ENCODE results near the gene TRIM66. TPM values are rescaled to one million over a fixed set of nuclear protein-coding genes. Genes with fewer than 3 reads are reported as not detected.

The TRIM66 gene
- total and polyA plus RNA-seq, 10 of the 15 experiments (the other 5 are each of a cell fraction or from before 2014, with no cell fraction given) = 1.7 to 14.5 (median 7.4) TPM

GRCh38 chr11:8711895-8712442 is 29.5 kb upstream of the TRIM66 start:
- H3K27me3 ChIP-seq (replicated peaks in 1 of 2; ENCODE audit: control insufficient read depth in 2 of 2, insufficient read depth in 2 of 2, low read length in 1 of 2) = no peaks in the 10 kb centered on the region
- BruUV-seq (replicated peaks) = no TSS peak
- CTCF ChIA-PET = no interaction called here
- POLR2A ChIA-PET = no interaction called here
- 77% methylated on average over 5 of the region's 5 CpGs for WGBS (ENCODE audit: insufficient coverage, insufficient replicate concordance, low lambda C conversion rate, missing lambda C conversion rate)
- SMC1A ChIA-PET (ENCODE audit: uncharacterized antibody, unreplicated experiment) = no interaction called here
- no peak for TF ChIP-seq BCL3 (IDR thresholded peaks at IDR 0.05; ENCODE audit: borderline replicate concordance, insufficient read depth, low read depth, low read length, poor library complexity, severe bottlenecking)
- DNase-seq (ENCODE audit: low read depth, low spot score) = no peak
- H3K4me2 ChIP-seq (ENCODE audit: control insufficient read depth, insufficient read depth) = no peak overlapping the region
- no peaks in the 10 kb centered on the region for H3K4me1 ChIP-seq (ENCODE audit: control insufficient read depth, insufficient read depth, low read length)
- H3K27ac ChIP-seq (ENCODE audit: control insufficient read depth, insufficient read depth) = no peak overlapping the region
- no peak overlapping the region for H3K9ac ChIP-seq (ENCODE audit: control insufficient read depth, insufficient read depth, low read length)
- no peak for ATAC-seq
- H4K20me1 ChIP-seq (ENCODE audit: control insufficient read depth, insufficient read depth) = no peaks in the 10 kb centered on the region
- RAD21 ChIA-PET (ENCODE audit: unreplicated experiment) = no interaction called here
- FAIRE-seq = no peak
- intact Hi-C loops (cut with micrococcal nuclease; ENCODE audit: unreplicated experiment) (no loop called here), in situ Hi-C loops (cut with MboI) (no loop called here)
- H3K9me3 ChIP-seq (replicated peaks; ENCODE audit: control insufficient read depth, insufficient read depth, low read length) = no peaks in the 10 kb centered on the region
- H3K36me3 ChIP-seq (ENCODE audit: control insufficient read depth in 2 of 2, insufficient read depth in 2 of 2, low read length in 1 of 2) = no peaks in the 10 kb centered on the region
- no peak overlapping the region for H2AFZ ChIP-seq (ENCODE audit: control insufficient read depth, low read depth, low read length)
- no peaks in the 10 kb centered on the region for H3K79me2 ChIP-seq (ENCODE audit: control insufficient read depth, insufficient read depth, low read length)
- no peak overlapping the region for H3K4me3 ChIP-seq

- ChIA-PET POLR2A (no interaction called here), RAD21 (ENCODE audit: unreplicated experiment) (no interaction called here), SMC1A (ENCODE audit: uncharacterized antibody, unreplicated experiment) (no interaction called here), CTCF (no interaction called here)
- BruUV-seq (replicated peaks) = no TSS peak
- no peak overlapping the region for H3K9ac ChIP-seq (ENCODE audit: control insufficient read depth, insufficient read depth, low read length)
- in situ Hi-C loops (cut with MboI) (no loop called here), intact Hi-C loops (cut with micrococcal nuclease; ENCODE audit: unreplicated experiment) (no loop called here)
- no peaks in the 10 kb centered on the region for H3K9me3 ChIP-seq (replicated peaks; ENCODE audit: control insufficient read depth, insufficient read depth, low read length)
- H3K4me1 ChIP-seq (ENCODE audit: control insufficient read depth, insufficient read depth, low read length) = no peaks in the 10 kb centered on the region
- no peak overlapping the region for H3K4me3 ChIP-seq
- no peaks in the 10 kb centered on the region for H3K79me2 ChIP-seq (ENCODE audit: control insufficient read depth, insufficient read depth, low read length)
- DNase-seq (ENCODE audit: low read depth, low spot score) (no peak), FAIRE-seq (no peak), ATAC-seq (no peak)
- no peak overlapping the region for H3K4me2 ChIP-seq (ENCODE audit: control insufficient read depth, insufficient read depth)
- no peaks in the 10 kb centered on the region for H3K27me3 ChIP-seq (replicated peaks in 1 of 2; ENCODE audit: control insufficient read depth in 2 of 2, insufficient read depth in 2 of 2, low read length in 1 of 2)
- no peaks in the 10 kb centered on the region for H3K36me3 ChIP-seq (ENCODE audit: control insufficient read depth in 2 of 2, insufficient read depth in 2 of 2, low read length in 1 of 2)
- WGBS (ENCODE audit: insufficient coverage, insufficient replicate concordance, low lambda C conversion rate, missing lambda C conversion rate) = 36% methylated on average over 4 of the region's 4 CpGs
- no peak overlapping the region for H2AFZ ChIP-seq (ENCODE audit: control insufficient read depth, low read depth, low read length)
- H3K27ac ChIP-seq (ENCODE audit: control insufficient read depth, insufficient read depth) = no peak overlapping the region
- no peaks in the 10 kb centered on the region for H4K20me1 ChIP-seq (ENCODE audit: control insufficient read depth, insufficient read depth)
- TF ChIP-seq NBN (IDR thresholded peaks at IDR 0.05) = no peak
- TF ChIP-seq SMAD5 (IDR thresholded peaks at IDR 0.05; ENCODE audit: low read depth) = no peak
- TF ChIP-seq BCLAF1 (IDR thresholded peaks at IDR 0.05) = no peak
- no peak for TF ChIP-seq BCL3 (IDR thresholded peaks at IDR 0.05; ENCODE audit: borderline replicate concordance, insufficient read depth, low read depth, low read length, poor library complexity, severe bottlenecking)
- TF ChIP-seq ZNF592 (IDR thresholded peaks at IDR 0.05) = no peak
- TF ChIP-seq BHLHE40 (IDR thresholded peaks at IDR 0.05; ENCODE audit: borderline replicate concordance in 1 of 2, low read depth in 2 of 2, low read length in 1 of 2) = no peak
Measured at GRCh38 chr11:8709777-8710176, 27.3 kb upstream of the TRIM66 start.

Data from GM12878 (cell line).